H9 (cell line): ENCODE measurements around the gene NKAIN2. TPM values are rescaled to one million over a fixed set of nuclear protein-coding genes. Genes with fewer than 3 reads are reported as not detected.

Experiments used
- DNase-seq: peaks from one replicate; pipeline ENCODE4 v3.0.0-alpha.2; 2017
- H2AFZ ChIP-seq: one replicate; pipeline ENCODE4 v1.6.1; 2013; ENCODE audit warnings: mild to moderate bottlenecking, low read length, control low read depth, moderate library complexity
- H2AK5ac ChIP-seq: 2 replicates; pipeline ENCODE4 v1.6.1; 2013; ENCODE audit warnings: low read length, control low read depth, mixed read lengths; ENCODE audit not compliant: insufficient read length
- H2BK120ac ChIP-seq: one replicate; pipeline ENCODE4 v1.6.1; 2013; ENCODE audit warnings: low read depth, mild to moderate bottlenecking, low read length, control low read depth, inconsistent platforms; ENCODE audit not compliant: poor library complexity, severe bottlenecking
- H2BK12ac ChIP-seq: 2 replicates; pipeline ENCODE4 v1.6.1; 2013; ENCODE audit warnings: low read length, control low read depth, mixed read lengths, low read depth; ENCODE audit not compliant: insufficient read length
- H2BK15ac ChIP-seq: 2 replicates; pipeline ENCODE4 v1.6.1; 2013; ENCODE audit warnings: low read depth, low read length, control low read depth
- H2BK20ac ChIP-seq: one replicate; pipeline ENCODE4 v1.6.1; 2013; ENCODE audit warnings: low read depth, mild to moderate bottlenecking, low read length, control low read depth, inconsistent platforms; ENCODE audit not compliant: poor library complexity, severe bottlenecking
- H2BK5ac ChIP-seq: 2 replicates; pipeline ENCODE4 v1.6.1; 2013; ENCODE audit warnings: low read length, control low read depth, mixed read lengths; ENCODE audit not compliant: insufficient read length
- H3K14ac ChIP-seq: 2 replicates; pipeline ENCODE4 v1.6.1; 2013; ENCODE audit warnings: low read length, control low read depth; ENCODE audit not compliant: insufficient read depth
- H3K18ac ChIP-seq: 2 replicates; pipeline ENCODE4 v1.6.1; 2013; ENCODE audit warnings: low read depth, mild to moderate bottlenecking, mixed read lengths, low read length, control low read depth; ENCODE audit not compliant: insufficient read length
- H3K23ac ChIP-seq: 2 replicates; pipeline ENCODE4 v1.6.1; 2013; ENCODE audit warnings: low read length, control low read depth, mixed read lengths, low read depth; ENCODE audit not compliant: insufficient read length
- H3K23me2 ChIP-seq: 2 replicates; pipeline ENCODE4 v1.6.1; 2013; ENCODE audit warnings: low read depth, mild to moderate bottlenecking, mixed read lengths, low read length, control low read depth; ENCODE audit not compliant: insufficient read length, poor library complexity, severe bottlenecking
- H3K27ac ChIP-seq: 2 replicates; pipeline ENCODE4 v1.5.1; 2013; ENCODE audit warnings: low read length, control low read depth, mixed read lengths, low read depth; ENCODE audit not compliant: insufficient read length
- H3K27me3 ChIP-seq: 2 replicates; pipeline ENCODE4 v1.6.1; 2013; ENCODE audit warnings: low read length, control low read depth, inconsistent platforms; ENCODE audit not compliant: insufficient read depth
- H3K4ac ChIP-seq: 2 replicates; pipeline ENCODE4 v1.6.1; 2013; ENCODE audit warnings: low read depth, mild to moderate bottlenecking, control low read depth, inconsistent platforms, low read length, moderate library complexity
- H3K4me1 ChIP-seq: 2 replicates; pipeline ENCODE4 v1.6.1; 2013; ENCODE audit warnings: low read length, control low read depth, inconsistent platforms; ENCODE audit not compliant: insufficient read depth
- H3K4me2 ChIP-seq: 2 replicates; pipeline ENCODE4 v1.6.1; 2013; ENCODE audit warnings: low read length, control low read depth, mixed read lengths; ENCODE audit not compliant: insufficient read length, insufficient read depth
- H3K56ac ChIP-seq: 2 replicates; pipeline ENCODE4 v1.6.1; 2013; ENCODE audit warnings: low read depth, mild to moderate bottlenecking, mixed read lengths, low read length, control low read depth; ENCODE audit not compliant: insufficient read length
- H3K79me1 ChIP-seq: 2 replicates; pipeline ENCODE4 v1.6.1; 2013; ENCODE audit warnings: low read depth, mild to moderate bottlenecking, moderate library complexity, low read length, control low read depth, inconsistent platforms; ENCODE audit not compliant: insufficient read depth, poor library complexity, severe bottlenecking
- H3K79me2 ChIP-seq: 2 replicates; pipeline ENCODE4 v1.6.1; 2013; ENCODE audit warnings: low read length, control low read depth, inconsistent platforms; ENCODE audit not compliant: insufficient read depth
- H3K9ac ChIP-seq: 2 replicates; pipeline ENCODE4 v1.6.1; 2013; ENCODE audit warnings: low read length, control low read depth, mixed read lengths; ENCODE audit not compliant: insufficient read length; ENCODE audit errors: extremely low read depth
- H3K9me3 ChIP-seq: one replicate; pipeline ENCODE4 v1.6.1; 2013; ENCODE audit warnings: low read depth, low read length, inconsistent platforms; ENCODE audit not compliant: control insufficient read depth
- H3T11ph ChIP-seq: one replicate; pipeline ENCODE4 v1.6.1; 2013; ENCODE audit warnings: mild to moderate bottlenecking, low read length, control low read depth, inconsistent platforms
- H4K20me1 ChIP-seq: one replicate; pipeline ENCODE4 v1.6.1; 2013; ENCODE audit not compliant: control insufficient read depth, insufficient read length, insufficient read depth
- H4K5ac ChIP-seq: 2 replicates; pipeline ENCODE4 v1.6.1; 2013; ENCODE audit warnings: low read depth, mild to moderate bottlenecking, mixed read lengths, low read length, control low read depth; ENCODE audit not compliant: insufficient read length
- H4K8ac ChIP-seq: replicated peaks from 2 replicates; pipeline ENCODE4 v1.6.1; 2013; ENCODE audit warnings: low read length, control low read depth, mixed read lengths, low read depth; ENCODE audit not compliant: insufficient read length
- H4K91ac ChIP-seq: 2 replicates; pipeline ENCODE4 v1.6.1; 2013; ENCODE audit warnings: low read depth, mild to moderate bottlenecking, moderate library complexity, mixed read lengths, low read length, control low read depth; ENCODE audit not compliant: insufficient read length
- H3K27ac Mint-ChIP-seq, 3 experiments: 2 replicates in 2 of 3; 3 replicates in 1 of 3; pipeline ENCODE4 v1.8.0; 2020 to 2021; ENCODE audit warnings: mixed read lengths in 3 of 3, mild to moderate bottlenecking in 1 of 3, moderate library complexity in 1 of 3
- H3K27me3 Mint-ChIP-seq: 2 replicates; pipeline ENCODE4 v1.8.0; 2021; ENCODE audit warnings: low read depth, mild to moderate bottlenecking, moderate library complexity, mixed read lengths
- H3K36me3 Mint-ChIP-seq, 3 experiments: 2 replicates in 2 of 3; 3 replicates in 1 of 3; pipeline ENCODE4 v1.8.0; 2020 to 2021; ENCODE audit warnings: low read depth in 3 of 3, mixed read lengths in 3 of 3; ENCODE audit not compliant: insufficient read depth in 1 of 3
- H3K4me1 Mint-ChIP-seq, 2 experiments: 2 replicates each; pipeline ENCODE4 v1.8.0; 2020; ENCODE audit warnings: mixed read lengths in 2 of 2
- H3K4me3 Mint-ChIP-seq, 2 experiments: 2 replicates in 1 of 2; 3 replicates in 1 of 2; pipeline ENCODE4 v1.8.0; 2020 to 2021; ENCODE audit warnings: mild to moderate bottlenecking in 2 of 2, mixed read lengths in 2 of 2, moderate library complexity in 1 of 2
- H3K9me3 Mint-ChIP-seq, 2 experiments: 2 replicates in 1 of 2; 3 replicates in 1 of 2; pipeline ENCODE4 v1.8.0; 2020; ENCODE audit warnings: mild to moderate bottlenecking in 2 of 2, mixed read lengths in 2 of 2, moderate library complexity in 1 of 2
- CTCF ChIP-seq: fragments of 200-600 bp; sonication (generic); conservative IDR thresholded peaks from 3 replicates; pipeline ENCODE4 v1.8.0; 2021; ENCODE audit warnings: antibody characterized with exemption, mild to moderate bottlenecking
- WGBS: extraction: QIAGEN DNeasy Blood & Tissue Kit; methylation state at CpG from one replicate; pipeline ENCODE4 v1.1.7; 2013; ENCODE audit warnings: missing lambda C conversion rate, low lambda C conversion rate, mixed read lengths; ENCODE audit not compliant: insufficient read length; ENCODE audit errors: extremely low coverage; 5-methylcytosine and 5-hydroxymethylcytosine counted together
- total RNA-seq: library from RNA; stranded (reverse); gene quantifications from 2 replicates; pipeline ENCODE4 v1.2.1, GENCODE V29; 2021

NKAIN2 gene
- total RNA-seq, 1 experiment from 2014 or later = 0.17 TPM

GRCh38 chr6:124073820-124074587 is 270.3 kb downstream of the NKAIN2 start:
- Mint-ChIP-seq H3K27ac (peak overlapping the region in 1 of 3 experiments; percentile 24; a peak in 1 of 7 replicates), H3K4me1 (peaks cover 9 to 13% of the 10 kb centered on the region in 2 experiments), H3K27me3 (no peaks in the 10 kb centered on the region), H3K4me3 (no peak overlapping the region), H3K36me3 (no peaks in the 10 kb centered on the region), H3K9me3 (no peaks in the 10 kb centered on the region)
- Histone ChIP-seq H3K9ac (no peak overlapping the region), H2BK15ac (no peak overlapping the region), H3K18ac (no peak overlapping the region), H4K20me1 (no peaks in the 10 kb centered on the region), H2BK20ac (no peak overlapping the region), H4K91ac (no peak overlapping the region), H4K5ac (no peak overlapping the region), H4K8ac (no peak overlapping the region), H3K56ac (no peak overlapping the region), H2AK5ac (no peak overlapping the region), H3K23me2 (no peaks in the 10 kb centered on the region), H3K14ac (no peak overlapping the region), H3K23ac (no peak overlapping the region), H2AFZ (no peak overlapping the region), H3K4me1 (peaks cover 3% of the 10 kb centered on the region; the same call in 1 of the 2 replicates), H3K79me1 (no peaks in the 10 kb centered on the region), H3K9me3 (no peaks in the 10 kb centered on the region), H2BK12ac (no peak overlapping the region), H3K27me3 (no peaks in the 10 kb centered on the region), H3K27ac (no peak overlapping the region), H2BK5ac (no peak overlapping the region), H3K4ac (no peak overlapping the region), H3K79me2 (no peaks in the 10 kb centered on the region), H3K4me2 (no peak overlapping the region), H2BK120ac (no peak overlapping the region), H3T11ph (no peak overlapping the region)
- WGBS = no CpG with 5 or more reads among the region's 6 CpGs
- TF ChIP-seq CTCF = no peak
- no peak for DNase-seq
